ENCODE results near the gene CCER1. TPM values are rescaled to one million over a fixed set of nuclear protein-coding genes. Genes with fewer than 3 reads are reported as not detected.

CCER1 gene
- polyA plus RNA-seq, 1 of the 3 experiments (the other 2 are of a cell fraction) = not detected

- TF ChIP-seq MEF2A (IDR thresholded peaks at IDR 0.05; ENCODE audit: borderline replicate concordance, low read depth) (peak; percentile 93), TCF12 (IDR thresholded peaks at IDR 0.05) (peak; percentile 62), EP300 (IDR thresholded peaks at IDR 0.05; ENCODE audit: borderline replicate concordance in 1 of 2, low read depth in 1 of 2, low read length in 1 of 2) (peak; percentile 17 to 68; a peak in 3 of 4 replicates), ELF1 (IDR thresholded peaks at IDR 0.05) (no peak), NFIC (IDR thresholded peaks at IDR 0.05; ENCODE audit: borderline replicate concordance) (peak; percentile 6; the same call in 1 of the 2 replicates), FOSL2 (IDR thresholded peaks at IDR 0.05; ENCODE audit: borderline replicate concordance, low read depth) (peak; percentile 68), CTCF (IDR thresholded peaks at IDR 0.05) (no peak), JUND (IDR thresholded peaks at IDR 0.05) (peak; percentile 67)
- TF ChIP-seq, protein P1, sequence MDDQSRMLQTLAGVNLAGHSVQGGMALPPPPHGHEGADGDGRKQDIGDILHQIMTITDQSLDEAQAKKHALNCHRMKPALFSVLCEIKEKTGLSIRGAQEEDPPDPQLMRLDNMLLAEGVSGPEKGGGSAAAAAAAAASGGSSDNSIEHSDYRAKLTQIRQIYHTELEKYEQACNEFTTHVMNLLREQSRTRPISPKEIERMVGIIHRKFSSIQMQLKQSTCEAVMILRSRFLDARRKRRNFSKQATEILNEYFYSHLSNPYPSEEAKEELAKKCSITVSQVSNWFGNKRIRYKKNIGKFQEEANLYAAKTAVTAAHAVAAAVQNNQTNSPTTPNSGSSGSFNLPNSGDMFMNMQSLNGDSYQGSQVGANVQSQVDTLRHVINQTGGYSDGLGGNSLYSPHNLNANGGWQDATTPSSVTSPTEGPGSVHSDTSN (IDR thresholded peaks at IDR 0.05) = peak; percentile 71; the same call in 1 of the 2 replicates
- Histone ChIP-seq H4K20me1 (ENCODE audit: insufficient read depth) (no peaks in the 10 kb centered on the region), H3K27me3 (ENCODE audit: insufficient read depth) (no peaks in the 10 kb centered on the region), H3K36me3 (replicated peaks in 1 of 2; ENCODE audit: control insufficient read depth in 1 of 2, insufficient read depth in 2 of 2, low read length in 1 of 2) (no peaks in the 10 kb centered on the region), H3K4me2 (peak overlapping the region; percentile 39), H2AFZ (ENCODE audit: low read depth) (peak overlapping the region; percentile 7; the same call in 1 of the 2 replicates), H3K4me1 (ENCODE audit: control insufficient read depth in 1 of 2, insufficient read depth in 2 of 2, low read depth in 1 of 2, low read length in 1 of 2) (peaks cover 0 to 6% of the 10 kb centered on the region in 2 experiments; a peak in 2 of 4 replicates), H3K4me3 (ENCODE audit: low read depth in 2 of 2, low read length in 1 of 2) (no peak overlapping the region), H3K9me2 (no peaks in the 10 kb centered on the region), H3K79me2 (ENCODE audit: insufficient read depth) (no peaks in the 10 kb centered on the region), H3K27ac (ENCODE audit: low read depth in 2 of 2, low read length in 1 of 2) (peak overlapping the region; percentile 78 to 80; a peak in 3 of 4 replicates), H3F3A (replicated peaks; ENCODE audit: insufficient read depth) (peaks cover 7% of the 10 kb centered on the region), H3K9me3 (no peaks in the 10 kb centered on the region), H3K9ac (no peak overlapping the region)
- ChIA-PET CTCF (interaction anchor here (1.1 to 2.2 kb wide), 3 partner anchors 13 to 1379 kb away, joined by 4 to 9 read pairs (median 4); no protein-coding TSS in a partner anchor), POLR2A (no interaction called here)
- no peak for DNase-seq
These were observed 32.8 kb downstream of the CCER1 start for GRCh38 chr12:90922145-90922627.

GRCh38 chr12:90921536-90921935 is 33.4 kb downstream of the CCER1 start:
- CTCF ChIA-PET = interaction anchor here (1.1 to 2.2 kb wide), 3 partner anchors 12 to 1379 kb away, joined by 4 to 9 read pairs (median 4); no protein-coding TSS in a partner anchor
- Histone ChIP-seq H4K20me1 (ENCODE audit: insufficient read depth) (no peaks in the 10 kb centered on the region), H3K79me2 (ENCODE audit: insufficient read depth) (no peaks in the 10 kb centered on the region), H3K4me1 (ENCODE audit: control insufficient read depth in 1 of 2, insufficient read depth in 2 of 2, low read depth in 1 of 2, low read length in 1 of 2) (peaks cover 0 to 6% of the 10 kb centered on the region in 2 experiments; a peak in 2 of 4 replicates), H3K4me2 (peak overlapping the region; percentile 39), H3K9me3 (no peaks in the 10 kb centered on the region), H3K4me3 (ENCODE audit: low read depth in 2 of 2, low read length in 1 of 2) (no peak overlapping the region; a peak in 1 of 4 replicates), H3K27ac (ENCODE audit: low read depth in 2 of 2, low read length in 1 of 2) (peak overlapping the region; percentile 78 to 80; a peak in 3 of 4 replicates), H3K27me3 (ENCODE audit: insufficient read depth) (no peaks in the 10 kb centered on the region), H2AFZ (ENCODE audit: low read depth) (no peak overlapping the region), H3K36me3 (replicated peaks in 1 of 2; ENCODE audit: control insufficient read depth in 1 of 2, insufficient read depth in 2 of 2, low read length in 1 of 2) (no peaks in the 10 kb centered on the region), H3K9me2 (no peaks in the 10 kb centered on the region), H3K9ac (peak overlapping the region; percentile 22; the same call in 1 of the 2 replicates), H3F3A (replicated peaks; ENCODE audit: insufficient read depth) (peaks cover 11% of the 10 kb centered on the region)
- TF ChIP-seq EP300 (IDR thresholded peaks at IDR 0.05; ENCODE audit: borderline replicate concordance in 1 of 2, low read depth in 1 of 2, low read length in 1 of 2) = no peak
- TF ChIP-seq USF1 (IDR thresholded peaks at IDR 0.05; ENCODE audit: borderline replicate concordance, low read depth) = no peak
- TF ChIP-seq EZH2phosphoT487 (IDR thresholded peaks at IDR 0.05; ENCODE audit: borderline replicate concordance, low read depth) = no peak
- no peak for TF ChIP-seq ELF1 (IDR thresholded peaks at IDR 0.05)
- TF ChIP-seq, protein P1 (IDR thresholded peaks at IDR 0.05) = no peak
- no peak for TF ChIP-seq CTCF (IDR thresholded peaks at IDR 0.05)
- TF ChIP-seq TEAD4 (IDR thresholded peaks at IDR 0.05; ENCODE audit: borderline replicate concordance, insufficient read depth) = no peak
- no peak for TF ChIP-seq TCF12 (IDR thresholded peaks at IDR 0.05)
- TF ChIP-seq SIN3A (IDR thresholded peaks at IDR 0.05; ENCODE audit: borderline replicate concordance, low read depth, low read length) = no peak
- TF ChIP-seq RCOR1 (IDR thresholded peaks at IDR 0.05; ENCODE audit: low read length) = no peak
- TF ChIP-seq FOXM1 (IDR thresholded peaks at IDR 0.05; ENCODE audit: low read depth) = no peak
- TF ChIP-seq FOXJ3 (CRISPR knock-in tag; IDR thresholded peaks at IDR 0.05) = no peak
- TF ChIP-seq, protein P2, sequence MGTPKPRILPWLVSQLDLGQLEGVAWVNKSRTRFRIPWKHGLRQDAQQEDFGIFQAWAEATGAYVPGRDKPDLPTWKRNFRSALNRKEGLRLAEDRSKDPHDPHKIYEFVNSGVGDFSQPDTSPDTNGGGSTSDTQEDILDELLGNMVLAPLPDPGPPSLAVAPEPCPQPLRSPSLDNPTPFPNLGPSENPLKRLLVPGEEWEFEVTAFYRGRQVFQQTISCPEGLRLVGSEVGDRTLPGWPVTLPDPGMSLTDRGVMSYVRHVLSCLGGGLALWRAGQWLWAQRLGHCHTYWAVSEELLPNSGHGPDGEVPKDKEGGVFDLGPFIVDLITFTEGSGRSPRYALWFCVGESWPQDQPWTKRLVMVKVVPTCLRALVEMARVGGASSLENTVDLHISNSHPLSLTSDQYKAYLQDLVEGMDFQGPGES (IDR thresholded peaks at IDR 0.05; ENCODE audit: low read depth, low read length) = no peak
- no peak for TF ChIP-seq MEF2A (IDR thresholded peaks at IDR 0.05; ENCODE audit: borderline replicate concordance, low read depth)
- TF ChIP-seq SMC3 (IDR thresholded peaks at IDR 0.05; ENCODE audit: low read depth, low read length) = no peak
- DNase-seq = no peak
- 81% methylated on average over 1 of the region's 1 CpG for WGBS (ENCODE audit: low lambda C conversion rate)
- POLR2A ChIA-PET = no interaction called here

Data from SK-N-SH (cell line).